Subcutaneous adipose tissue (tissue), 4 donors: Measurements from ENCODE around the gene GID8. TPM values are rescaled to one million over a fixed set of nuclear protein-coding genes. Genes with fewer than 3 reads are reported as not detected.

Experiments used
- CTCF ChIP-seq: fragments of 450-650 bp; IDR thresholded peaks from one replicate; pipeline ENCODE4 v1.5.1; 2016; ENCODE audit warnings: low read depth, mild to moderate bottlenecking, control low read depth, antibody characterized with exemption, moderate library complexity
- total RNA-seq, 4 donors: library from RNA; depleted of rRNA; stranded (reverse); fragments of >200 nt; gene quantifications; one replicate each; pipeline ENCODE4 v1.1.0, GENCODE V29; 2016

GID8 gene
- total RNA-seq, 4 donors from 2014 or later: 15.3 to 32.2 (median 23.6) TPM

- no peak for TF ChIP-seq CTCF
Observed at GRCh38 chr20:62910777-62911497, 27.0 kb upstream of the GID8 start.

- TF ChIP-seq CTCF: no peak
Observed at GRCh38 chr20:62911701-62912280, 26.2 kb upstream of the GID8 start.

- TF ChIP-seq CTCF: no peak
Observed at GRCh38 chr20:62913043-62913630, 24.8 kb upstream of the GID8 start.

GRCh38 chr20:62914436-62914835, 23.5 kb upstream of the GID8 start:
- no peak for TF ChIP-seq CTCF

- TF ChIP-seq CTCF: no peak
Observed at GRCh38 chr20:62914970-62915457, 22.9 kb upstream of the GID8 start.

GRCh38 chr20:62916703-62917476, 21.1 kb upstream of the GID8 start:
- no peak for TF ChIP-seq CTCF

- no peak for TF ChIP-seq CTCF
Observed at GRCh38 chr20:62917720-62918119, 20.2 kb upstream of the GID8 start.
